Heart left ventricle (tissue), 13 donors: ENCODE results near the gene DOCK4.

ENCODE experiments used
- CTCF ChIP-seq, 12 donors: fragments of 200-600 bp; sonication (generic) in 4 of 12; IDR thresholded peaks; one replicate each; pipeline versions ENCODE4 v1.5.0 to v1.8.0; 2018 to 2022; ENCODE audit warnings: antibody characterized with exemption in 12 of 12, mild to moderate bottlenecking in 5 of 12
- POLR2A ChIP-seq, 2 donors: fragments of 450-650 bp; IDR thresholded peaks; one replicate each; pipeline ENCODE4 v1.6.1; 2017; ENCODE audit warnings: antibody characterized with exemption in 2 of 2, mild to moderate bottlenecking in 2 of 2, moderate library complexity in 2 of 2
- donor health status: ischemic (EF 13 %, LVEDD 7.1; RV severe dilation, severe dysfunction).
- donor health status: DM: no; HTN: yes; CAD: no.
- donor health status: DM: no; HTN: no; CAD: no.
- donor health status: ischemic (EF 25% LVEDD 6.9; RV normal size, moderate dysfunction).
- donor health status: ischemic (EF 25% LVEDD 5.7; RV mildly dilated, moderate dysfunction).
- donor health status: ischemic (EF 35%, LVEDD 5.7; RV mildly dilated, moderate dysfunction).
- donor health status: nonischemic (EF 11% LVEDD 7.7; RV severe dilation, severe dysfunction).
- donor health status: DM: yes; HTN: yes; CAD: no.
- donor health status: PGD.
- donor health status: ischemic (EF 29% LVEDD 5.4; RV normal size, mild dysfunction).
- donor health status: nonischemic (EF 23%, LVEDD 6.1; RV moderate dilation, normal function).

GRCh38 chr7:112238330-112238729 lies 32.1 kb upstream of the DOCK4 start:
- TF ChIP-seq CTCF (IDR thresholded peaks at IDR 0.05) (no peak), POLR2A (IDR thresholded peaks at IDR 0.05) (no peak)
